Astrocyte of the spinal cord (primary cell): Measurements from ENCODE around the gene TMEM94.
"Not testable (repeated sequence)": the region's sequence is repeated elsewhere in the genome, so short reads cannot be mapped to it uniquely, and the experiment has no call there.

Experiments used
- DNase-seq: peaks from one replicate; pipeline ENCODE4 v3.0.0; 2011; ENCODE audit warnings: low read depth, low spot score
- H3K4me3 ChIP-seq: 2 replicates; pipeline ENCODE4 v1.5.1; 2011; ENCODE audit warnings: low read depth, mild to moderate bottlenecking, low read length, moderate library complexity
- in situ Hi-C: cut with HindIII; loops from 2 replicates; pipeline ENCODE4 v1.10.0; 2017; ENCODE audit warnings: low sequenced_read_pairs
- TF ChIP-seq, protein P1 (sequence below): IDR thresholded peaks from 2 replicates; pipeline ENCODE4 v1.5.1; 2012; ENCODE audit warnings: low read depth, mild to moderate bottlenecking, low read length, inconsistent platforms

TMEM94 gene

DNA sequence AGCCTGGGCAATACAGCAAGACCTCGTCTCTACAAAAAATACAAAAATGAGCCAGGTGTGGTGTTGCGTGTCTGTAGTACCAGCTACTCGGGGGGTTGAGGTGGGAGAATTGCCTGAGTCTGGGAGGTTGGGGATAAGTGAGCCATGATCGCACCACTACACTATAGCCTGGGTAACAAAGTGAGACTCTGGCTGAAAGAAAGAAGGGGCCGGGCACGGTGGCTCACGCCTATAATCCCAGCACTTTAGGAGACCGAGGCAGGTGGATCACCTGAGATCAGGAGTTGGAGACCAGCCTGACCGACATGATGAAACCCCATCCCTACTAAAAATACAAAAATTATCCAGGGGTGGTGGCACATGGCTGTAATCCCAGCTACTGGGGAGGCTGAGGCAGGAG is 40.4 kb upstream of the TMEM94 start:
- H3K4me3 ChIP-seq, result no peak overlapping the region
- in situ Hi-C loops, result no loop called here
- DNase-seq, result no peak
- TF ChIP-seq, protein P1, sequence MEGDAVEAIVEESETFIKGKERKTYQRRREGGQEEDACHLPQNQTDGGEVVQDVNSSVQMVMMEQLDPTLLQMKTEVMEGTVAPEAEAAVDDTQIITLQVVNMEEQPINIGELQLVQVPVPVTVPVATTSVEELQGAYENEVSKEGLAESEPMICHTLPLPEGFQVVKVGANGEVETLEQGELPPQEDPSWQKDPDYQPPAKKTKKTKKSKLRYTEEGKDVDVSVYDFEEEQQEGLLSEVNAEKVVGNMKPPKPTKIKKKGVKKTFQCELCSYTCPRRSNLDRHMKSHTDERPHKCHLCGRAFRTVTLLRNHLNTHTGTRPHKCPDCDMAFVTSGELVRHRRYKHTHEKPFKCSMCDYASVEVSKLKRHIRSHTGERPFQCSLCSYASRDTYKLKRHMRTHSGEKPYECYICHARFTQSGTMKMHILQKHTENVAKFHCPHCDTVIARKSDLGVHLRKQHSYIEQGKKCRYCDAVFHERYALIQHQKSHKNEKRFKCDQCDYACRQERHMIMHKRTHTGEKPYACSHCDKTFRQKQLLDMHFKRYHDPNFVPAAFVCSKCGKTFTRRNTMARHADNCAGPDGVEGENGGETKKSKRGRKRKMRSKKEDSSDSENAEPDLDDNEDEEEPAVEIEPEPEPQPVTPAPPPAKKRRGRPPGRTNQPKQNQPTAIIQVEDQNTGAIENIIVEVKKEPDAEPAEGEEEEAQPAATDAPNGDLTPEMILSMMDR, result no peak

DNA sequence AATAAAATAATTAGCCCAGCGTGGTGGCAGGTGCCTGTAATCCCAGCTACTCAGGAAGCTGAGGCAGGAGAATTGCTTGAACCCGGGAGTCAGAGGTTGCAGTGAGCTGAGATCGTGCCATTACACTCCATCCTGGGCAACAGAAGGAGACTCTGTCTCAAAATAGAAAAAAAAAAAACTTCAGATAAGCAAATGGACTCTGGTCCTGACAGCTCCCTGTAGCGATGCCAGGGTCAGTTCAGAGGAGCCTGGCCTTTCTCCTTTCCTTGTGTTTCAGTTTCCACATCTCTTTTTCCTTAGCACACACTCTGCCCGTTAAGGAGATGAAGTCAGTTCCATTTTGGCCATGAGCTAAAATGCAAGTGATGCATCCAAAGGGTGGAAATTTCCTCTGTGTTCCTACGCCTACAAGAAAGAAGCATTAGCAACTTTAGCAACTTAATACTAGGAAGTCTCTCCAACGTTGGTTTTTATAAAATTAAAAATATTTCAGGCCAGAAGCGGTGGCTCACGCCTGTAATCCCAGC is 39.3 kb upstream of the TMEM94 start:
- in situ Hi-C loops, result no loop called here
- H3K4me3 ChIP-seq, result no peak overlapping the region
- DNase-seq, result no peak
- TF ChIP-seq, protein P1, result no peak

DNA sequence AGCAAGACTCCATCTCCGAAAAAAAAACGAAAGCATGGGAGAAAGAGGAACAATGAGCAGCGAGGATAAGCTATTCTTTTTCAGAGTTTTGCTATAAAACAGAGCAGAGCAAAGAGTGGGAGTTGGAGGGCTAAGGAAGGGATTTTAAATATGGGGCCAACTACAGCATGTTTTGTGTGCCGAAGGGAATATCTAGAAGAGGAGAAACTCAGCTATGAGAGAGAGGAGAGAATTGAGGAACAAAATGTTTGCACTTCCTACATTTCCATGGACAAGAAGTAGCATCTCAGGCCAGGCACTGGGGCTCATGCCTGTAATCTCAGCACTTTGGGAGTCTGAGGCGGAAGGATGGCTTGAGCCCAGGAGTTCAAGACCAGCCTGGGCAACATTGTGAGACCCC is 37.9 kb upstream of the TMEM94 start:
- TF ChIP-seq, protein P1, result no peak
- H3K4me3 ChIP-seq, result no peak overlapping the region
- DNase-seq, result no peak
- in situ Hi-C loops, result no loop called here

DNA sequence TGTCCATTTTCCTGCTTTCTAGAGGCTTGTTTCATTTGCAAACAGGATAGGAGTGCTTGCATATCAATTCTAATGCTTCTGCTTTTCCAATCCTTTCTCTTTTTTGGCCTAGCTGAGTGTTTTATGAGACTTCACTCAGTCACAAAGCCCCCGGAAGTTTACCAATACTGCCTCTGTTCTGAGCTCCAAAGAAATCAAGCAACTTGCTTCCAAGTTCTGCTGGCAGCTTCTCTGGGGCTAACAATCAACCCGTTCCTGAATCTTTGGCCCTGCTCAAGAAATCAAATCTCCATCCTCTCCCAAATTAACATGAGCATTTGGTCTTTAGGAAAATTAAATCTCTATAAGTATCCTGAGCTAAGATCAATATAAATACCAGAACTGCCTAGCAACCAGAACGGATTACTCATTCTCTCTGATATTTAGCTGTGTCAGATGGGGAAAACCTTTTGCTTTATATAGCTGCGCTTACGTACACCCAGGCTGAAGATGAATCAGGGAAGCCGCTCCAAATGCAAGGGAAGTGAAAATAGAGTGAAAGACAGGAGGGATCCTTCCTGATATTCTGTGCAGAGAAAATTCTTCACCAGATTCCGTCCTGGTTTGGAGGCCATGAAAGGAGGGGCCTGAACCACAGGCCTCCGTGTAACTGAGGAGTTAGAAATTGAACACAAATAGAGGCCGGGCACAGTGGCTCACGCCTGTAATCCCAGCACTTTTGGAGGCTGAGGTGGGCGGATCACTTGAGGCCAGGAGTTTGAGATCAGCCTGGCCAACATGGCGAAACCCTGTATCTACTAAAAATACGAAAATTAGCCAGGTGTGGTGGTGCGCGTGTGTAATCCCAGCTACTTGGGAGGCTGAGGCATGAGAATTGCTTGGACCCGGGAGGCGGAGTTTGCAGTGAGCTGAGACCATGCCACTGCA is 27.6 kb upstream of the TMEM94 start:
- DNase-seq, result peak; percentile 92
- in situ Hi-C loops, result no loop called here
- TF ChIP-seq, protein P1, result no peak
- H3K4me3 ChIP-seq, result no peak overlapping the region

DNA sequence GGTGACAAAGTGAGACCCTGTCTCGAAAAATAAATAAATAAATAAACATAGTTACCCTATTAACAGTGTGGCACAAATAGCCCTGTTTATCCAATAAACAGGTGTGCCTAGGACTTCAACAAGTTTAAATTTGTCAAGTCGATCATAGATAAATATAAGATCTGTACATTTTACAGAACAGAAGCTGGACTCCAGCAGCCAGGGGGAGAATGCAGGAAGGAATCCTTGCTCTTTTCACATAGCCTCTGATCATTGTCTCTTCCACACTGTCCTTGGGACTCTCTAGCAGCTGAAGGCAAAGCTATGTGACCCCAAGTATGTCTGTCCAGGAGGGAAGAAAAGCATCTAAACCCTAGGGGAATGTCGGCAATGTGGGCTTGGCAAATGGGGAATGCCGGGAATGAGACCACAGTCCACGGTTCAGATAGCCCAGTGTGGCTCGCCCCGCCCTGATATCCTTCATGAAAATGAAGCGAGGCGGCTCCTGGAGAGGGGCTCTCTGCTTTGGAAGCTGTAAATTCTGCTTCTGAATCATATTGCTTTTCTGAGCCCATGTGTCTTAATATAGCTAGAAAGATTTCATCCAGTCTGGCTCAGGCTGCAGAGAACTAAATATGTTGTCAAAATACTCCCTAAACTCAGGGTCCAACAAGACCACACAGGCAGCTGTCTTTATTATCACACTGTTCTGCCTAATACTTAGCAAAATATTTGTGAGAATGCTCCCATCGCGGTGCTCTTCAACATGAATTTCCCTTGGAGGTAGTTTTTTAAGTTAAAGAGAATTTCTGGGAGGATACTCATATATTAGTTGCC is 26.1 kb upstream of the TMEM94 start:
- DNase-seq, result peak; percentile 79
- H3K4me3 ChIP-seq, result no peak overlapping the region
- in situ Hi-C loops, result no loop called here
- TF ChIP-seq, protein P1, result no peak

DNA sequence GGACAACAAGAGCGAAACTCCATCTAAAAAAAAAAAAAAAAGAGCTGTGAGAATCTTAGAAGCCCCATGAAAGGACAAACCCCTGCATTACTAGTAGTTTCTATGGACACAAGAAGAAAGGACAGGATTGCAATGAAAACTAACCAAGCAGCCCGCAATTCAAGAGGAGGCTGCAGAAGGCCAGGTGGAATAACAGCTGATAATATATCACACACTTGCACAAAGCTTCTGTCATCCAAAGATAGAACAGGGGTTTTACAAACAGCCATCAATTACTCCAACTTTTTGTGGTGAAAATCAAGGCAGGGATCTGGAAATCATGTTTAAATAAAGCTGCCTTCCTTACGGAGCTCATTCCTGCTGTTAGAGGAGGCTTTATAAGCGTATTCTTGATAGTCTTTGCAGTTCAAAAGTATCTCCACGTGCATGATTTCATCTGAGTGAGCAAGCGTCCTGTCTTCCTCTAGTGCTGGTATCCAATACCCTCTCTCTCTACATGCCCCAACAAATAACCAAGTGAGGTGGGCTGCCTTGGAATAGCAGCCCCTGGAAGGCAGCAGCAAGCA is 23.1 kb upstream of the TMEM94 start:
- TF ChIP-seq, protein P1, result no peak
- no peak overlapping the region for H3K4me3 ChIP-seq
- no peak for DNase-seq
- in situ Hi-C loops, result no loop called here

DNA sequence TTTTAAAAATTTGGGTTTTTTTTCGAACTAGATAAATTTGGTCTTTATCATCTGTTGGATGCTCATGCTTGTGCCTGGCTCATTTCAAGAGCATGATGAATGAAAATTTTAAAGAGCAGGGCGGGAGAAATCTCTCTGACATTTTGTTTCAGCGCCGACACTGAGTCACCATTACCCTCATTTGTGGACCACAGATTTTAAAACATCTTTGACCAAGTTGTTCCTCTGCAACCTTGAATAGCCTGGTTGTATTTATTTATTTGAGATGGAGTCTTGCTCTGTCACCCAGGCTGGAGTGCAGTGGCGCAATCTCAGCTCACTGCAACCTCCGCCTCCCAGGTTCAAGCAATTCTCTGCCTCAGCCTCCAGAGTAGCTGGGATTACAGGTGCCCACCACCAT is 22.0 kb upstream of the TMEM94 start:
- in situ Hi-C loops, H3K4me3 ChIP-seq, DNase-seq: not testable (repeated sequence)

DNA sequence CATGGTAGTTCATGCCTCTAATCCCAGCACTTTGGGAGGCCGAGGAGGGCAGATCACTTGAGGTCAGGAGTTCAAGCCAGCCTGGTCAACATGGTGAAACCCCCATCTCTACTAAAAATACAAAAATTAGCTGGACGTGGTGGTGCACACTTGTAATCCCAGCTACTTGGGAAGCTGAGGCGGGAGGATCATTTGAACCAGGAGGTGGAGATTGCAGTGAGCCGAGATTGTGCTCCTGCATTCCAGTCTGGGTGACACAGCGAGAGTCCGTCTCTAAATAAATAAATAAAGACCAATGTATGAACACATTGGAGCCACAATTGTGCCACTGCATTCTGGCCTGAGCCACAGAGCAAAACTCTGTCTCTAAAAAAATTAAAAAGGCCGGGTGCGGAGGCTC is 19.0 kb upstream of the TMEM94 start:
- in situ Hi-C loops, DNase-seq, H3K4me3 ChIP-seq: not testable (repeated sequence)
